Keratinocyte (primary cell): ENCODE data around the gene C2orf76. TPM values are rescaled to one million over a fixed set of nuclear protein-coding genes. Genes with fewer than 3 reads are reported as not detected.

Experiments
- DNase-seq: peaks from one replicate; pipeline ENCODE4 v3.0.0-alpha.2; 2011; ENCODE audit warnings: low read depth, missing footprints, low spot score
- FAIRE-seq: peaks from 2 replicates; lab custom pipeline; 2011; peaks lifted over from hg19 to GRCh38; lab: Jason Lieb, UNC
- H2AFZ ChIP-seq: 2 replicates; pipeline ENCODE4 v1.6.0; 2012; ENCODE audit warnings: low read length, control low read depth, inconsistent platforms; ENCODE audit not compliant: control insufficient read depth
- H3K27ac ChIP-seq: 2 replicates; pipeline ENCODE4 v1.5.1; 2011; ENCODE audit warnings: low read length; ENCODE audit not compliant: control insufficient read depth, insufficient read depth
- H3K27me3 ChIP-seq: 3 replicates; pipeline ENCODE4 v1.6.0; 2011; ENCODE audit warnings: low read length; ENCODE audit not compliant: control insufficient read depth, insufficient read depth; ENCODE audit errors: extremely low read depth
- H3K36me3 ChIP-seq, 2 experiments: 2 replicates in 1 of 2; 3 replicates in 1 of 2; pipeline ENCODE4 v1.5.1; 2011; ENCODE audit warnings: low read length in 2 of 2, mild to moderate bottlenecking in 1 of 2; ENCODE audit not compliant: control insufficient read depth in 2 of 2, insufficient read depth in 2 of 2; ENCODE audit errors: extremely low read depth in 1 of 2
- H3K4me1 ChIP-seq: 3 replicates; pipeline ENCODE4 v1.5.1; 2011; ENCODE audit warnings: low read length; ENCODE audit not compliant: control insufficient read depth, insufficient read depth; ENCODE audit errors: extremely low read depth
- H3K4me2 ChIP-seq: 3 replicates; pipeline ENCODE4 v1.6.0; 2011; ENCODE audit warnings: low read depth, low read length; ENCODE audit not compliant: control insufficient read depth, insufficient read depth; ENCODE audit errors: extremely low read depth
- H3K4me3 ChIP-seq, 3 experiments: fragments of 200-600 bp in 1 of 3; sonication (generic) in 1 of 3; 2 replicates in 2 of 3; 3 replicates in 1 of 3; pipeline ENCODE4 v1.5.1; 2011 to 2016; ENCODE audit warnings: low read length in 3 of 3, mild to moderate bottlenecking in 3 of 3, control low read depth in 2 of 3, inconsistent platforms in 1 of 3, low read depth in 1 of 3, mixed read lengths in 1 of 3, mixed run types in 1 of 3, moderate library complexity in 1 of 3; ENCODE audit not compliant: control insufficient read depth in 2 of 3, insufficient read depth in 2 of 3; ENCODE audit errors: extremely low read depth in 1 of 3
- H3K79me2 ChIP-seq: 2 replicates; pipeline ENCODE4 v1.6.0; 2012; ENCODE audit warnings: low read length; ENCODE audit not compliant: control insufficient read depth, insufficient read depth
- H3K9ac ChIP-seq: 3 replicates; pipeline ENCODE4 v1.6.0; 2011; ENCODE audit warnings: low read length; ENCODE audit not compliant: control insufficient read depth, insufficient read depth; ENCODE audit errors: extremely low read depth
- H3K9me1 ChIP-seq: 3 replicates; pipeline ENCODE4 v1.6.0; 2011; ENCODE audit warnings: low read length; ENCODE audit not compliant: control insufficient read depth, insufficient read depth; ENCODE audit errors: extremely low read depth
- H3K9me3 ChIP-seq: 2 replicates; pipeline ENCODE4 v1.5.1; 2012; ENCODE audit warnings: low read depth, low read length; ENCODE audit not compliant: control insufficient read depth
- H4K20me1 ChIP-seq: 3 replicates; pipeline ENCODE4 v1.6.0; 2011; ENCODE audit warnings: low read length; ENCODE audit not compliant: control insufficient read depth, insufficient read depth; ENCODE audit errors: extremely low read depth
- EZH2 ChIP-seq: IDR thresholded peaks from one replicate; pipeline ENCODE4 v1.6.1; 2012; ENCODE audit warnings: inconsistent platforms, mild to moderate bottlenecking, low read length, moderate library complexity
- dilution Hi-C: fragments of 300-500 bp; cut with MboI; formaldehyde crosslinking; loops from one replicate; pipeline ENCODE4 v1.7.0; 2020; ENCODE audit warnings: low sequenced_read_pairs; ENCODE audit not compliant: extremely low pct_ligation_motif_present
- polyA plus RNA-seq, 5 experiments: library from polyadenylated mRNA; depleted of rRNA in 3 of 5; stranded (reverse) in 3 of 5; stranded (forward) in 1 of 5; unstranded in 1 of 5; fragments of >200 nt; gene quantifications; 1 replicate in 1 of 5; 2 replicates in 3 of 5; 3 replicates in 1 of 5; pipeline versions ENCODE4 v1.2.1 to v1.2.3, GENCODE V29; 2011 to 2012; ENCODE audit warnings: missing spikeins in 2 of 5, low read depth in 1 of 5, low replicate concordance in 1 of 5
- TF ChIP-seq, protein P1 (sequence below), 3 experiments: IDR thresholded peaks in 1 of 3; conservative IDR thresholded peaks in 1 of 3; optimal IDR thresholded peaks in 1 of 3; 2 replicates in 2 of 3; 3 replicates in 1 of 3; pipeline versions ENCODE3 to v1.5.1; 2011; ENCODE audit warnings: low read length in 3 of 3, mild to moderate bottlenecking in 3 of 3, moderate library complexity in 2 of 3, control low read depth in 1 of 3, inconsistent platforms in 1 of 3; ENCODE audit not compliant: insufficient read depth in 2 of 3; ENCODE audit errors: extremely low read depth in 1 of 3

Gene C2orf76
- polyA plus RNA-seq, 1 donor (not counting 4 experiments of a cell fraction or from before 2014, with no cell fraction given) = 17.9 TPM

GRCh38 chr2:119385466-119385865 lies 18.8 kb upstream of the C2orf76 start:
- Histone ChIP-seq H3K9me1 (no peaks in the 10 kb centered on the region), H3K79me2 (no peaks in the 10 kb centered on the region), H3K9ac (no peak overlapping the region), H3K4me1 (peaks cover 22% of the 10 kb centered on the region), H4K20me1 (no peaks in the 10 kb centered on the region), H3K9me3 (no peaks in the 10 kb centered on the region), H3K36me3 (no peaks in the 10 kb centered on the region), H3K27me3 (no peaks in the 10 kb centered on the region), H3K4me2 (no peak overlapping the region), H2AFZ (no peak overlapping the region), H3K4me3 (no peak overlapping the region), H3K27ac (no peak overlapping the region)
- no peak for FAIRE-seq
- TF ChIP-seq, protein P1, sequence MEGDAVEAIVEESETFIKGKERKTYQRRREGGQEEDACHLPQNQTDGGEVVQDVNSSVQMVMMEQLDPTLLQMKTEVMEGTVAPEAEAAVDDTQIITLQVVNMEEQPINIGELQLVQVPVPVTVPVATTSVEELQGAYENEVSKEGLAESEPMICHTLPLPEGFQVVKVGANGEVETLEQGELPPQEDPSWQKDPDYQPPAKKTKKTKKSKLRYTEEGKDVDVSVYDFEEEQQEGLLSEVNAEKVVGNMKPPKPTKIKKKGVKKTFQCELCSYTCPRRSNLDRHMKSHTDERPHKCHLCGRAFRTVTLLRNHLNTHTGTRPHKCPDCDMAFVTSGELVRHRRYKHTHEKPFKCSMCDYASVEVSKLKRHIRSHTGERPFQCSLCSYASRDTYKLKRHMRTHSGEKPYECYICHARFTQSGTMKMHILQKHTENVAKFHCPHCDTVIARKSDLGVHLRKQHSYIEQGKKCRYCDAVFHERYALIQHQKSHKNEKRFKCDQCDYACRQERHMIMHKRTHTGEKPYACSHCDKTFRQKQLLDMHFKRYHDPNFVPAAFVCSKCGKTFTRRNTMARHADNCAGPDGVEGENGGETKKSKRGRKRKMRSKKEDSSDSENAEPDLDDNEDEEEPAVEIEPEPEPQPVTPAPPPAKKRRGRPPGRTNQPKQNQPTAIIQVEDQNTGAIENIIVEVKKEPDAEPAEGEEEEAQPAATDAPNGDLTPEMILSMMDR (optimal IDR thresholded peaks at IDR 0.05 in 1 of 3, IDR thresholded peaks at IDR 0.05 in 1 of 3, conservative IDR thresholded peaks at IDR 0.05 in 1 of 3; ENCODE audit: extremely low read depth in 1 of 3, insufficient read depth in 2 of 3, low read length in 3 of 3) = no peak
- TF ChIP-seq EZH2 = no peak
- no peak for DNase-seq
- dilution Hi-C loops = no loop called here

DNA sequence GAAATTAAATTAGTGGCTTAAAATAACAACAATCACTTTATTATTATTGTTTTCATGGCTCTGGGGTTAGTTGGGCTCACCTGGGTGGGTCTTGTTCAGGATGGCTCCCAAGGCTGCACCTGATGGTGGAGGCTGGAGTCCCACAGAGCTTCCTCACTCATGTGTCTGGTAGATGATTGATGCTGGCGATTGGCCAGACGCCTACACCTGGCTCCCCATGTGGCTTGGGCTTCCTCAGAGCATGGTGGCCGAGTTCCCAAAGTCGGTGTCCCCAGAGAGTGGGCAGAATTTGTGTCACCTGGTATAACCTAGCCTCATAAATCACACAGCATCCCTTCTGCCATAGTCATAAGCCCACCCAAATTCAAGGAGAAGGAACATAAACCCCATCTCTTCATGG lies 18.3 kb upstream of the C2orf76 start:
- peaks cover 22% of the 10 kb centered on the region for H3K4me1 ChIP-seq
- dilution Hi-C loops = no loop called here
- no peaks in the 10 kb centered on the region for H4K20me1 ChIP-seq

More for the DNA sequence above, 18.3 kb upstream of the C2orf76 start:
- FAIRE-seq (no peak), DNase-seq (no peak)
- no peak overlapping the region for H3K4me3 ChIP-seq
- no peak overlapping the region for H2AFZ ChIP-seq
- H3K9ac ChIP-seq = no peak overlapping the region
- no peak overlapping the region for H3K27ac ChIP-seq
- no peaks in the 10 kb centered on the region for H3K9me1 ChIP-seq
- H3K36me3 ChIP-seq = no peaks in the 10 kb centered on the region
- H3K4me2 ChIP-seq = no peak overlapping the region
- no peaks in the 10 kb centered on the region for H3K27me3 ChIP-seq
- H3K9me3 ChIP-seq = no peaks in the 10 kb centered on the region
- H3K79me2 ChIP-seq = no peaks in the 10 kb centered on the region
- TF ChIP-seq, protein P1 (optimal IDR thresholded peaks at IDR 0.05 in 1 of 3, IDR thresholded peaks at IDR 0.05 in 1 of 3, conservative IDR thresholded peaks at IDR 0.05 in 1 of 3; ENCODE audit: extremely low read depth in 1 of 3, insufficient read depth in 2 of 3, low read length in 3 of 3) = no peak
- TF ChIP-seq EZH2 = no peak
